GM21737 (cell line): Measurements from ENCODE around the gene NEDD8.
A peak's percentile ranks its signal among the peaks of the same experiment; 100 is the strongest.

Source experiments
- ATAC-seq: cut with Tn5 transposase; IDR thresholded peaks from one replicate; pipeline ENCODE4 v1.9.1; 2021; ENCODE audit warnings: mild to moderate bottlenecking, moderate library complexity; ENCODE audit not compliant: unreplicated experiment

NEDD8 gene

DNA sequence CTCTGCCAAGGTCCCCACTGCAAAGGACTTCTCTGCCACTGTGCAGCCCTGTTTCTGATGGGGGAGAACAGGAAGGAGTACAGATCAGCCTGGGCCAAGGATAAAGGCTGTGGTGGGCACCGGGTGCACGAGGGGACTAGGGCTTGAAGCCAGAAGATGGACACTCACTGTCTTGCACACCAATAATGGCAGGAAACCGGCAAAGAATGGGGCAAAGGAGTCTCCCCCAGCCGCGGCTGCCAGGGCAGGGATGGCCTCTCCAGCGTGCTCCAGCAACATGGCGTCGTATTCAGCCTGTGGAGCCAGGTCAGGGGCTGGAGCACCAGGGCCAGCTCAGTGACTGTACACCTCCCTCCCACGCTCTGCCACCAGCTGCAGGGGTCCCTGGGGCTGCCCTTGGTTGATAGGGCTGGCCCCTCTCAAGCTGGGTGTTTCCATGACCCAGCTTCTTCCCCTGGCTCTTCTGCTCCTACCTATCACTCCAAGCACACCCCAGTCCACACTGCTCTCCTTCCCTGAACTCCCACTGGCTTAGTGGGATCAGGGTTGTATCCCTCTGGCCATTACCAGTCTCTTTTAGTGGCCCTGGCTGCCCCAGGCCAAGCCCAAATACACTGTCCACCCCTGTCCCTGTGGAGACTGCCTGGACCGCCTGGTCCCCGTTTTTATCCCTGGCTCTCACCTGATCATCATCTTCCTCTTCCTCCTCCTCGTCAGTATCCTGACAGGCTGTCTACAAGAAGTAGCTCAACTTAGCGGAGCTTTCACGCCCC lies 49.9 kb downstream of the NEDD8 start:
- no peak for ATAC-seq

DNA sequence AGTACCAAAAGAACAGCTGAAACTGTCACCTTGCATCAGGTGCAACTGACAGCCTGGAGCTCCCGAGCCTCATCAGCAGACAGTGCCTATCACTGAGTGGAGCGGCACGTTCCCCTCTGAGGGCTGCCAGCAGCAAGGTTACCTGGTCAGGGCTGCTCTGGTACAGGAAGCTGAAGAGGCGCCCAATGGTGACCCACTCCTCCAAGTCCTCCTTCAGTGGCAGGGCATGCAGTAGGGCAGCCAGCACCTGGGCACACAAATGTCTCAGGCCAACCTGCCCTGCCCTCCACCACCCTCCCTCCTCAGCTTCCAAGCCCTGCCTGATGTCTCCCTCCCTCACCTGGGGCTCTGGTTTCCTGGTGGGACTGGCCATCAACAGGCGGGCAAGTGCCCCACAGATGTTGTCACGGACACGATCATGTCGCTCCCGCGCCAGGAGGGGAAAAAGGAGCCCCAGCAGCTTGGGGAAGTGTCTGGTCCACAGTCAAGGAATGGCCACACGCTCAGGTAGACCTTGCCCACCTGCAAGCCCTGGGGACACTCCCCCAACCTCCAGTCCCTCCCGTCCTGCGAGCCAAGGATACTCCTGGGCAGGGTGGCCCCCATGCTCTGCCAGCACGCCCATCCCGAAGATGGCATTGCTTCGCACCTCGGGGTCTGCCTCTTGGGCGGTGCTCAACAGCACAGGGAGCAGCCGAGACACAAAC lies 50.6 kb downstream of the NEDD8 start:
- ATAC-seq, result no peak

DNA sequence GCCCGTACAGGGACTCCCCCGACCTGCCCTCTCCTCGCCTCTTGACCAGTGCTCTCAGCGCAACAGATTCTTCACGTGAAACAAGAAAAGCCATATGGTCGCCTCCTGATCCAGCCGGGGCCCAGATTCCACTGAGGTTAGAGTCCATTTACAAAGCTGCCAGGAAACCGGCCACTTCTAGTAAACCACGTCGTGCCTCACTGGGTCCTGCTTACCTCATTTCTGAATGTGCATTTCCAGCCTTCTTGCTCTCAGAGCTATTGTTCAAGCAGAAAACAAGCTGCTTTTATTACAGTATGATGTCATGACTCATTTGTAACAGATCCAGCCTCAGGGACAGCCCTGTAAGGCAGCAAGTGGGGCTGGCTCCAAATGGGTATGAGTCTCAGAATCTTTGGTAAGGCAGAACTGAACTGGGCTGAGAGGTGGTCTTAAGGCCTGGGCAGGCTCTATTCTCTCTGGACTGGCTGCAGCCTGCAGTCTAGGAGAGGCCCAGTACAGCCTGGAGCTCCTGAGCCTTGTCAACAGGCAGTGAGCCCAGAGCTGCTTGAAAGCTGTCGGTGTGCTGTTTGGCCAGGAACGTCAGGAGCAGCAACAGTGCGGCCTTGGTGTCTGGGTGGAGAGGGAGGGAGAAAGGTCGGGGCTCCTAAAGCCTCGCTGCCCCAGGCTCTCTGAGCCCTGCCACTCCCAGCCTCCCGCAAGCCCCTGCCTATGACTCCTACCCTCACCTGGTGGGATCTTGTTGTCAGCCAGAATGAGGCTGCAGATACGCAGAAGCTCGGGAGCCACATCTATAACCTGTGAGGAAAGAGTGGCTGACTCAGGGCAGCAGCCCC lies 52.0 kb downstream of the NEDD8 start:
- no peak for ATAC-seq

DNA sequence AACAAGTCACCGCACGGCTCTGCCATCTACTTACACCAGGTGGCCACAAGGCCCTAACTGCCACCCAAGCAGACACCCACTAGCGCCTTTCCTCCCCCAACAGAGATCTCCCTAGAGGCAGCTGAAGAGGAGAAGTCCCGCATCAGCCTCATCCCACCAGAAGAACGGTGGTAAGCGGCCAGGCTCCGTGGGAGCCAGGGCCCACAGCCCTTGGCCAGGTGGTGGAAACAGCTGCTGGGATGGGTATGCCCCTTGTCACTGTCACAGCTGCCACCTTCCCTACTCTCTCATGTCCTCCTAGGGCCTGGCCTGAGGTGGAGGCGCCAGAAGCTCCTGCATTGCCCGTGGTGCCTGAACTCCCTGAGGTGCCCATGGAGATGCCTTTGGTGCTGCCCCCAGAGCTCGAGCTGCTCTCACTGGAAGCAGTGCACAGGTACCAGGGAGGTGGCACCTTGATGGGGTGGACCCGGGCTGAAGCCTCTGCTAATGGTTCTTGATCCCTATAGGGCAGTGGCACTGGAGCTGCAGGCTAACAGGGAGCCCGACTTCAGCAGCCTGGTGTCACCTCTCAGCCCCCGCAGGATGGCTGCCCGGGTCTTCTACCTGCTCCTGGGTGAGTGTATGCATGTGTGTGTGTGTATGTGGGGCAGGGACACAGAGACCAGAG lies 52.7 kb downstream of the NEDD8 start:
- ATAC-seq, result no peak

DNA sequence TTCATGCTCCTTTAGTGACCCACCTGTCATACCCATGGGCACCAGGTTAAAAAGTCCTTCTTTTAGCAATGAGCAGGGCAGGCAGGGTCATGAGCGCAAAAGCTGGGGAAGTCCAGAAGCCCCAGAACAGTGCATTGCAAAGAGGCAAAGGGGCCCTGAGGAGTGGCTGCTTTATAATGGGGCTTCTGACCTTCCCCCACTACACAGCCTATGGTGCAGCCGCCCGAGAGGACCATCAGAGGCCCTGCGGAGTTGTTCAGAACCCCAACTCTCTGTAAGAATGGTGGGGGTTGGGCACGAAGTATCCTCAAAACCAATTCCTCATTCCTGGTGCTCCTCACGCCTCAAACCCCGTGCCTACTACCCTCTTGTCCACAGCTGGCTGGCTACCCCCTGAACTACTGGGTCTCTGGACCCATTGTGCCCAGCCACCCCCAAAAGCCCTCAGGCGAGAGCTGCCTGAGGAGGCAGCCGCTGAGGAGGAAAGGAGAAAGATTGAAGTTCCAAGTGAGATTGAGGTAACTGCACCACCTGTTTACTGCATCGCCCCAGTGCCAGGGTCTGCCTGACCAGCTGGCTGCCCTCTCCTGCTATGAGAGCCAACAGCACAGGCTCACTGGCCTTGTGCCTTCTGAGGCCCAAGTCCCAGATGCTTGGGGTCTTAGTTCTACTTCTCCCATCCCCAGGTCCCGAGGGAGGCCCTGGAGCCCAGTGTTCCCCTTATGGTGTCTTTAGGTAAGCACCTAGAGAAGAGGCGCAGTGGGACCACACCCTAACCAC lies 53.6 kb downstream of the NEDD8 start:
- ATAC-seq, result no peak

DNA sequence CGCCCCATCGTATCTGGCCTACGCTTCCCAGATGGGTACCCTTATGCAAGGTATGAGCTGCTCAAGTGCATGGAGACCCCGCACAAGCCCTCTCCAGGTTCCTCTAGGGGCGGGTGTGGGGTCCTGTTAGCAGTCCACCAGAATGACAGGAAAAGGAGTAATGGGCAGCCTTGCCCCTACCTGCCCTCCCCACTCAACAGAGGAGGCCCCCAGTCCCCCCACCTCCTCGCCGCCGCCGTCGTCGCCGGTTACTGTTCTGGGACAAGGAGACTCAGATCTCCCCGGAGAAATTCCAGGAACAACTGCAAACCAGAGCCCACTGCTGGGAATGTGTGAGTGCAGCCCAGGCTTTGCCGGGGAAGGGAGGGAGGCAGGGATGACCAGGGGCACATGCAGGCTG lies 54.3 kb downstream of the NEDD8 start:
- no peak for ATAC-seq

DNA sequence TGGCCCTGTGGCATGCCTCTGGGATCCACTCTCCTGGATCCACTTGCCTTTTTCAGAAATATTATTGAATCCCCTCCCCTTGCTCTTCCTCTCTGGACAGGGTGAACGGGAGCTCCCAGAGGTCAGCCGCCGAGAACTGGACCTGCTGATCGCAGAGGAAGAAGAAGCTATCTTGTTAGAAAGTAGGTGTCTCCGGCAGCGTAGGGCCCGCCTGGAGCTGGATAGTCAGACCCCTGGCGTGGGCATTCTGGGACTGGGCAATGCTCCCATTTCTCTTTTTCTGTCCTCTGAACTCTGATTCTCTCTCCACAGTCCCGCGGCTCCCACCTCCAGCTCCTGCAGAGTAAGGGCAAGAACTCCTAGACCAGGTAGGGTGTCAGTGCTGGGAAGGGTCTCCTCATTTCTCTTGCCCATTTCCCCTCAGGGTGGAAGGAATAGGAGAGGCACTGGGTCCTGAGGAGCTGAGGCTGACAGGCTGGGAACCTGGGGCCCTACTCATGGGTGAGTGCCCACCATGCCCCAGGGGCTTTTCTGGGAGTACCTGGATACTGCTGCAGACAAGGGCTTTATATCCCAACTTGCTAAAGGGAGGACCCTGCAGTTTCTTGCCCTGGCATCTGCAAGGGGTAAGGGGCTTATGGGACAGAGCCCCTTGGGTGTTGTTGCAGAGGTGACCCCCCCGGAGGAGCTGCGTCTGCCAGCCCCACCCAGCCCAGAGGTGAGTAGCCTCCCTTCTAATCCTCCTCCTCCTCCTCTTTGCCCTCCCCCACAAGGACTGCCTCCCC lies 54.9 kb downstream of the NEDD8 start:
- no peak for ATAC-seq

DNA sequence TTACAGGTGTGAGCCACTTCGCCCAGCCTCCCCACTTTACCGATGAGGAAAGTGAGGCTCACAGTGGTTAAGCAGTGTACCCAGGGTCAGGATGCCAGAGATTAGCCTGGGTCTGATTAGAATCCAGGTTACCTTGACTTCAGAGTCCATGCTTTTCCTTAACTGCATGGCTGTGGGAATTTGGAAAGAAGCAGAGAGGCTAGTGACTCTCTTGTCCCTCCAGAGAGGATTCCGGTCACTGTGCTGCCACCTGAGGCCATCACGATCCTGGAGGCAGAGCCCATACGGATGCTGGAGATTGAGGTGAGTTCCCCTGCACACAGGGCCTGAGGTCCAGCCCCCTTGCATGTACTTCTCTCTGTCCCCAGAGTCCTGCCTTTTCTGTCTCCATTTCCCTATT lies 55.6 kb downstream of the NEDD8 start:
- ATAC-seq, result no peak

DNA sequence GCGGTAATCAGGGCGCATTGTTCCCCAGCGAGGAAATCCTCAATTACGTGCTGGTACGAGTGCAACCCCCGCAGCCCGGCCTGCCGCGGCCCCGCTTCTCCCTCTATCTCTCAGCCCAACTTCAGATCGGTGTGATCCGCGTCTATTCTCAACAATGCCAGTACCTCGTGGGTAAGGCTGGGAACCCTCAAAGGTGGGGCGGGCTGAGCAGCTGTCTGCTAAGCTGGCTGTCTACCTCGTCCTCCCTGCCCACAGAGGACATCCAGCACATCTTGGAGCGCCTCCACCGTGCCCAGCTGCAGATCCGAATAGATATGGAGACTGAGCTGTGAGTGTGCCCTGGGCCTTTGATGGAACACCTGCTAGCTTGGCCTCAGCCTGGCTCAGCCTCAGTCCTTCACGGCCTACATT lies 59.3 kb downstream of the NEDD8 start:
- no peak for ATAC-seq

DNA sequence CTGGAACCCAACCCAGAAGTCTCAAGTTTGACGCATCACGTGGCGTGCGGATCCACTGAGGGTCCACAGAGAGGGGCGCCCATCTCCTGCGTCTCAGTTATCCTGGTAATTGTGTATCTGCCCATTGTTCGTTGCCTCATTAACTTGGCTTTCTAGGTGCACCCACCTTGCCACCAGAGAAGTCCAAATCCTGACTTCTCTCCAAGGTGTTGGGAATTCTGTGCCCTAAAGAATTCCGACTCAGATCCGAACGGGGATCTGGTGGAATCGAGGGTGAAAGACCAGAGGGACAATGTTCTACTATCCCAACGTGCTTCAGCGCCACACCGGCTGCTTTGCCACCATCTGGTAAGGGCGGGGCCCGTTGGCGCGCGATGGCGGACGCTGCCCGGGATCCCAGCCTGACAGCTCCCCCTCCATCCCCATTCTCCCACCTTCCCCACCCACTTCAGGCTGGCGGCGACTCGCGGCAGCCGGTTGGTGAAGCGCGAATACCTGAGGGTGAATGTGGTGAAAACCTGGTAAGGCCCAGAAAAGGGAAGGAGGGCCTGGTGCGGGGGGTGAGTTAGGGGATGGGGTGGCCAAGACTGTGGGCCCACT lies 59.8 kb downstream of the NEDD8 start:
- ATAC-seq, result no peak

DNA sequence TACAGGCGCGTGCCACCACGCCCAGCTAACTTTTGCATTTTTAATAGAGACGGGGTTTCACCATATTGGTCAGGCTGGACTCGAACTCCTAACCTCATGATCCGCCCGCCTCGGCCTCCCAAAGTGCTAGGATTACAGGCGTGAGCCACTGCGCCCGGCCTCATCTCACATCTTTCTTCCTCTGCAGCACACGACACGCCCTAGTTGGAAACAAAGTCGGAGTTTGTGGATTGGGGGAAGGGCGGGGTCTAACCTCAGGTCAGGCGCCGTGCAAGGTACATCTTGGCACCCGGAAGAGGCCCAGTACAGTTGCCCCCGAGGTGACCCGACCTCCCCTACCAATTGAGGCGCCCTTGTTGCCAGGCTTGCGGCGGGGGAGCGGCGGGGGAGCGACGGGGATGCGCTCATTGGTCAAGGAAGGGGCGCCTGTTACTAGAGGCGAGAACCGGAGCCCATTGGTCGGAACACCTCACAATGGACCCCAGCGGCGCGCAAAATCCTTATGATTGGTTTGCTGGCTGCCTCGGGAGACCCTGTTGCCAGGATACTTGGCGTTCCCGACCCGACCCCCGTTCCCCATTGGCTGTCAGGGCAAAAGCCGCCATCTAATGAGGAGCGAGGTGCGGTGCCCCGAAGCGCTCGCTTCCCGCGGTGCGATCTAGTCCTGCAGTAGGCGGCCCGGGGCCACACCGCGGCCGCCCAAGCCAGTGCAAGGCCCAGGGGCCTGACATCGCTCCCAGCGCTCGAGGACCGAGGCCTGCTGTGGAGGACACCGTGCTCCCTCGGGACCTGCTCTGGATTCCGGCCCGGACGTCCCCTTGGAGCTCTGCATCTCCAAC lies 60.5 kb downstream of the NEDD8 start, which contains the start of gene REC8:
Gene REC8 (plus strand): TSS at position 659 of the 839 bp plus-strand sequence. CDS start 473 bp downstream, outside the sequence.
- ATAC-seq, result peak; percentile 81

DNA sequence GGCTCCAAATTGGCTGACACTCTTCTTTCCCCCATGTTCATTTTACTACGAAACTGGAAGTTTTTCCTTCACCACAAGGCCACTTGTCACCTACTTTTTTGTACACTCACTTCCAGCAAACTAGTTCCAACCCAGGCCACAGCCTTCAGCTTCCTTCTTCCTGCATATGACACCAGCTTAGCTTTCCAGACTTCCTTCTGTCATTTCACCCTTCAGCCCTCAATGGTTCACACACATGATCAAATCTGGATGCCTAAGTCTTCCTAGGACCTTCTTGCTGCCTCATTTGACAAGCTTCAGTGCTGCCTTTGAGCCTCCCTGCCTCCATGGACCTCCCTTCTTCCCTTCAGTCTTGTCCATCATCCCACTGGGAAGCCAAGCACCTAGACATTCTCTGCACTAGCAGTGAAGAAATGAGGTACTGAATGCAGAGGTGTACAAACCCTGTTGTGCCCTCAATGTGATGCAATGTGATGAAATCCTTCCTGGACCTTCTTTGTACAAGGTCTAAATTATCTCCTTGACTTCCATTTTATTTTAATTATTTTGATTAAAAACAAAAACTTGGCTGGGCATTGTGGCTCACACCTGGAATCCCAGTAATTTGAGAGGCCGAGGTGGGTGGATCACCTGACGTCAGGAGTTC lies 64.6 kb downstream of the NEDD8 start:
- no peak for ATAC-seq
